ENCODE data around the gene MT1E.
"Not testable (repeated sequence)": the region's sequence is repeated elsewhere in the genome, so short reads cannot be mapped to it uniquely, and the experiment has no call there.

Gene MT1E

DNA sequence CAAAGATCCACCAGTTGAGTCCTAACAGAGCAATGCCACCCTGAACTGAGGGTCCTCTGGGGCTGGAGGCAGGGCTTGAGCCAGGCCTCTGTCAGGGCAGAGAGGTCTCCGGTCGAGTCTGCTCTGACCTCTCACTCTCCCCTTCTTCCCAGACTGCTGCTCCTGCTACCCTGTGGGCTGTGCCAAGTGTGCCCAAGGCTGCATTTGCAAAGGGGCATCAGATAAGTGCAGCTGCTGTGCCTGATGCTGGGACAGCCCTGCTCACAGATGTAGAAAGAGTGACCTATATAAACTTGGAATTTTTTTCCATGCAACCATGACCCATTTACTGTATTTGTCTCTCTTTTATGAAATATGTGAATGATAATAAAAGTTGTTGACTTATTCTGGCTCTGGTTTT is 23.7 kb downstream of the MT1E start:
- no peak for DNase-seq

GRCh38 chr16:56649820-56650219 is 24.2 kb downstream of the MT1E start:
- DNase-seq: no peak

DNA sequence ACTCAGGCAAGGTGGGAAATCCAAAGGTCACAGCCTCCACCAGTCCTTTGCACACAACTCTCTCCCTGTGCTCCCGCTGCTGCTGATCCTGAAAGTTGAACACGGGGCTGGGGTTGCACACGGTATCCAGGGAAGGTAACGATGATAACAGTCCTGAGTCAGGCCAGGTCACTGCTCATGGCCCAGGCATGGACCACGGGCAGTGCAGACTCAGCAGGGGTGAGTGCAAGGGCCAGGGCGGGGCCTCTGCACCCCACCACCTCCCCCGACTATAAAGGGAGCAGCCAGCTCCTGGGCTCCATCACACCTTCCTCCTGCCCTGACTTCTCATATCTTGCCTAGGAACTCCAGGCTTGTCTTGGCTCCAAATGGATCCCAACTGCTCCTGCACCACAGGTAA is 26.0 kb downstream of the MT1E start, which contains the start of gene MT1B:
MT1B (plus strand) TSS at position 301 of the 400 bp plus-strand sequence; CDS start at position 369, 68 bp downstream.
- no peak for DNase-seq

DNA sequence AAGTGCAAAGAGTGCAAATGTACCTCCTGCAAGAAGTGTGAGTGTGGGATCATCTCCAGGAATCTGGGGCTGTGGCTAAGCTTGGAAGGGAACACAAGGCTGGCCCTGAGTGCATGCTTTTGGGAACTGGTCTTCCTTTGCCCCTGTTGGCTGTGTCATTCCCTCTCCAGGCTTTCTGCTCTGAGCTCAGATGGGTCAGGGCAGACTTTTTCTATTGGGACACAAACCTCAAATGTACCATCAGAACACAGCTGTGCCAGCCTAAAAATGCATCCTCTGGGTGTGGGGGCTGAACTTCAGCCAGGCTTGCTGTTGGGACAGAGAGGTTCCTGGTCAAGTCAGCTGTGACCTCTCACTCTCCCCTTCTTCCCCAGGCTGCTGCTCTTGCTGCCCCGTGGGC is 27.0 kb downstream of the MT1E start:
- DNase-seq: no peak

- DNase-seq: no peak
Measured at GRCh38 chr16:56653218-56653617, 27.6 kb downstream of the MT1E start.

DNA sequence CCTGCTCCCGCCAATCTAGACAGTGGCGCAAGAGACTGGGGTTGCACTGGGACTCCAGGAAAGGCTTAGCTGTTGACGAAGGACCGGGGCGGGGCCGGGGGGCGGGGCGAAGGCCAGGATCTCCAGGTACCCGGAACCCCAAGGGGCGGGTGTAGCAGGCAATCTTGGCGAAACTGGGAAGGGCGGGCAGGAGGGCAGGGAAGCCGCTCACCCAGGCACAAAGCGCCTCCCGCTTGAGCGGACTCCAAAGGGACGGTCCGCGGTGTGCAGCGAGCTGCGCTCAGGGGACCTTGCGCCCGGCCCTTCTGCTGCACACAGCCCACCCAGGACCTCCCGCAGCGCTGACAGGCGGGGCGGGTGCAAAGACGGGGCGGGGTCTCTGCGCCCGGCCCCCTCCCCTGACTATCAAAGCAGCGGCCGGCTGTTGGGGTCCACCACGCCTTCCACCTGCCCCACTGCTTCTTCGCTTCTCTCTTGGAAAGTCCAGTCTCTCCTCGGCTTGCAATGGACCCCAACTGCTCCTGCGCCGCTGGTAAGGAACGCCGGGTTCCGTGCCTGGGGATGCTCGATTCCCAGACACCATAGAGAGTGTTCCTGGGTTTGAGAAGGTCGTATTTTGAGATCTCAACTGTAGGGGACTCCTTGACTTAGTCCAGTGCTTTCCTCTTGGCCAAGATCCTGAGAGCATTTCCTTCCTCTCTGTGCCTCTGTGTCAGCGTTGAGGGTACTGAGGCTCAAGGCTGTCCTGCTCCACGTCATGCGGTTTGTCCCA is 32.2 kb downstream of the MT1E start, which contains the start of gene MT1F:
MT1F (plus strand) TSS at position 405 of the 772 bp plus-strand sequence; CDS start at position 505, 100 bp downstream.
- DNase-seq: peak; percentile 70

DNA sequence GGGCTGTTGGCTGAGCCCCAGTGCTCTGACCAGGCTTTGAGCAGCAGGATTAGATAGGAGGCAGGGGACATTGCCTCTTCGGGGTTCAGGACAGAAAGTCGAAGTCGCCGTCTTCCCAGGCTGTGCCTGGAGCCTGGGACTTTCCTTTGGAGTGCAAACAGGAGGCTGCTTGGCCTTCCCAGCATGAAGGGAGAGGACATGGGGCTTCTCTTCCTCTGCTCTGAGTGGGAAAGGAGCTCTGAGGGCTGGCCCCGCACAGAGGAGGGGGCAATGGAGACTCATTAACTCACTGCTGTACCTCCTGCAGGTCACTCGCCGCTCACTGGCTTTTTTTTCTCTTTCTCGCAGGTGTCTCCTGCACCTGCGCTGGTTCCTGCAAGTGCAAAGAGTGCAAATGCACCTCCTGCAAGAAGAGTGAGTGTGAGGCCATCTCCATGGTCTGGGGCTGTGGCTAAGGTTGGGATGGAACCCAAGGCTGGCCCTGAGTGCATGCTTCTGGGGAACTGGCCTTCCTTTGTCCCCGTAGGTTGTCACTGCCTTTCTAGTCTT is 32.8 kb downstream of the MT1E start:
- DNase-seq: no peak

GRCh38 chr16:56662357-56663354 is 37.1 kb downstream of the MT1E start:
- no peak for DNase-seq

DNA sequence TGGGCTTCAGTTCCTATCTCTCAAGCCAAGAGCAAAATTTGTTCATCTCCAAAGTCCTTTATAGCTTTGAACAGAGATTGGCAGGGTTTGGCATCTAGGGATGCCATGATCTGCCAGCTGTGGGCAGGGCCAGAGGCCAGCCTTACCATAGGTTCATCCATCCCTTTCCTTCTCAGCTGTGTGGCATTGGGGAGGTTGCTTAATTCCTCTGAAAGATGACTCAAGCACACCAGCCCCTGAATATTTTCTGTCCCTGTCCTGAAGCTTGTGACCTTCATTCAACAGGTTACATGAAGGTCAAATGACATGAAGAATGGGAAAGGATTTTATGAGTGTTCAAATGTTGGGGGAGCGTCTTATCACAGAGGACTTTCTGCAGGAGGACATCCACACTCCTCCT is 38.9 kb downstream of the MT1E start:
- DNase-seq: no peak

DNA sequence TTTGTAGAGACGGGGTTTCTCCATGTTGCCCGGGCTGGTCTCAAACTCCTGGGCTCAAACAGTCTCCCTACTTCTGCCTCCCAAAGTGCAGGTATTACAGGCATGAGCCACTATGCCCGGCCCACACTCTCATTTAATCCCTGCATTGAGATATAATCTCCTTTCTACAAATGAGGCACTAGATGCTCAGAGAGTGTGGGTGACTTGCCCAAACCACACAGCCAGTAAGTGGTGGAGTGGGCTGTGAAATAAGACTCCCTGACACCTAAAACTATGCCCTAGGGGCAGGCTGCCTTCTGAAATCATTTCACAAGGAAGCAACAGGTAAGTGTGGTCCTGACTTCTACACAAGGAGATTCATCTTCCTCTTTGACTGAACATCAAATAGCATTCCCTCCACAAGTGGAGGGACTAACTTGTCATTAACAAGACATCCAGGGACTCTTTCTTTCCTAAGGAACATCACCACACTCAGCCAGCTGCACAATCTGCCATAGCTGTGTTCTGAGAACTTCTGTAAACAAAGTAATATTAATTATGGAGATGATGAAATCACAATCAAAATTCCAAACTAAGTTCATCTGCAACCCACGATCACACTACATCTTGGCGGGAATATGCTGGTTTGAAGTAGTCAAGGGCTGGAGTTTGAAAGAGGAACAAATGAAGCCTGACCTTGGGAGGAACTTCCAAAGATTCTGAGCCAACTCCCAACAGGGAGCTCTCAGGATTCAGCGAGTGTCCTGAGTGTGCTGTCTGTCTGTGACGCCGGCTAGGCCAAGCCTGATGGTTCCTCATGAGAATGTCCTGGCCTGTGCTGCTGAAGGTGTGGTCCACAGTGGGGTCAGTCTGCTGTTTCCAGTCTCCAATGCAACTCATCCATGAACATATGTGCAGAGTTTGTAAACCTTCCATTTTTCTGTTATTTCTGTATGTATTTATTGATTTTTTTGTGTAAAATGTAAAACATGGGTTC is 40.0 kb downstream of the MT1E start:
- not testable (repeated sequence) for DNase-seq

- no peak for DNase-seq
Measured at GRCh38 chr16:56667581-56668571, 42.3 kb downstream of the MT1E start, which contains the start of gene MT1G. TSS of gene MT1G (minus strand) at chr16:56668065. CDS start at chr16:56667993, 72 bp downstream.

DNA sequence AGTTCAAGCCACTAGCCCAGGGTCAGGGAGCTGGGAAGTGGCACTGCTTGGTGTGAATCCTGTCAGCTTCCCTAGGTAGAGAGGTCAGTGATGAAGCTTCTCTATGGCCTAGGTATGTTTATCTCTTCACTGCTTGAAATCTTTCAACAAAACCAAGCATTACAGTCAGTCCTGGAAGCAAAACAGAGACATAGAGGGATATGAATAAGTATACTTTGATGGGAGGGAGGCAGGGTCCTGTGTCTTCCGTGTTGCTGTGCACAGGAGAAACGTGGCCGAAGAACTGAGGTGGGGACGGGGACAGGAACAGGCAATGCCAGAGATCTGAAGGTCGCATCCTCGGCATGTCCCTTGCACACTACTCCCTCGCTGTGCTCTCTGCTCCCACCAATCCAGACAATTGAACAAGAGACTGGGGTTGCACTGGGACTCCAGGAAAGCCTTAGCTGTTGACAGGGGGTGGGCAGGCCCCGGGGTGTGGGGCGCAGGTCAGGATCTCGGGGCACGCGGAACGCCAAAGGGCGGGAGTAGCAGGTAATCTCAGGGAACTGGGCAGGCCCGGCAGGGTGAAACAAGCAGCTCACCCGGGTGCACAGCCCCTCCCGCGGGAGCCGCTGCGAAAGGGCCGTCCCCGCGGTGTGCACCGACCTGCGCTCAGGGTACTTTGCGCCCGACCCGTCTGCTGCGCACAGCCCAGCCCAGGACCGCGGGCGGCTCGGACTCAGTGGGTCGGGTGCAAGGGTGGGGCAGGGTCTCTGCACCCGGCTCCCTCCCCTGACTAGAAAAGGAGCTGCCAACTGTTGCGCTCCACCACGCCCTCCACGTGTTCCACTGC is 43.6 kb downstream of the MT1E start, which contains the start of gene MT1H:
MT1H (plus strand) TSS at position 810 of the 835 bp plus-strand sequence. CDS start 71 bp downstream, outside the sequence.
- DNase-seq: no peak

- DNase-seq: no peak
Measured at GRCh38 chr16:56669840-56670619, 44.4 kb downstream of the MT1E start.

- no peak for DNase-seq
Measured at GRCh38 chr16:56670620-56670934, 45.0 kb downstream of the MT1E start.

- DNase-seq: not testable (repeated sequence)
Measured at GRCh38 chr16:56671691-56672090, 46.1 kb downstream of the MT1E start.

DNA sequence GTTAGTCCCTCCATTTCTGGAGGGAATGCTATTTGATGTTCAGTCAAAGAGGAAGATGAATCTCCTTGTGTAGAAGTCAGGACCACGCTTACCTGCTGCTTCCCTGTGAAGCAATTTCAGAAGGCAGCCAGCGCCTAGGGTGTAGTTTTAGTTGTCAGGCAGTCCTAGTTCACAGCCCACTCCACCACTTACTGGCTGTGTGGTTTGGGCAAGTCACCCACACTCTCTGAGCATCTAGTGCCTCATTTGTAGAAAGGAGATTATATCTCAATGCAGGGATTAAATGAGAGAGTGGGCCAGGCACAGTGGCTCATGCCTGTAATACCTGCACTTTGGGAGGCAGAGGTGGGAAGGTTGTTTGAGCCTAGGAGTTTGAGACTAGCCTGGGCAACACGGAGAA is 46.6 kb downstream of the MT1E start:
- DNase-seq: not testable (repeated sequence)

DNA sequence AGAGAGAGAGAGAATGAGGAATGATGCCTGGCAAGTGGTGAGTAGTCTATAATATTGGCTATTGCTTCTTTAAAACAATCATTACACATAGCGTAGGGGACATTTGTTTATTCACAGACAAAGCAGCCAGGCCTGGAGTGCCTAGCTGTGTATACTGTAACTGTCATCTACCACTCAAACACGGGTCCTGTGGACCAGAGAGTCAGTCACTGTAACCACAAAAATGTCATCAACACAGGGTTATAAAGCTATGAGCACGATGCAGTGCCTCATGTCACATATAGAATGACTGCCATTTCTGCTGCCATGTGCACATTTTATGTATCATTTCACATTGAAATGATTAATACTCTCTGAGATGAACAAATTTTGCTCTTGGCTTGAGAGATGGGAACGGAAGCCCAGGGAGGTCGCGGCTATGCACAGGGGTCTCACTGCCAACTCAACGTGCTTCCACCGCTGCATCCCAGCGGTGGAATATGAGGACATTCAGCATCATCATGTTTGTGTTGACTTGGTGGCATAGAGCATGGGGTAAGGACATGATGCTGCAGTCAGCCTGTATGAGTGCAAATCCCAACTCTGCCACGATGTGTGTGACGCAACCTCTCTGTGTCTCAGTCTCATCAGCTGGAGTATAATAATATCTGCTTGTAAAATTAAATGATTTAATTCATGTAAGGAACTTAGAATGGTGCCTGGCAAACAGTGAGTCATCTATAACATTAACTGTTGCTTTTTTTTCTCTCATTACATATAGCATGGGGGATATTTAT is 47.4 kb downstream of the MT1E start:
- no peak for DNase-seq

GRCh38 chr16:56673921-56674320 is 48.3 kb downstream of the MT1E start:
- peak; percentile 44 to 47 for DNase-seq
